NCI-H2171 (cell line): ENCODE measurements around the gene LMOD2.

Experiments
- DNase-seq: peaks from one replicate; lab custom pipeline; 2025; lab: John Stamatoyannopoulos, UW

The LMOD2 gene

GRCh38 chr7:123673137-123673732 is 17.6 kb downstream of the LMOD2 start:
- DNase-seq = no peak

GRCh38 chr7:123673752-123674398 is 18.2 kb downstream of the LMOD2 start:
- no peak for DNase-seq

DNA sequence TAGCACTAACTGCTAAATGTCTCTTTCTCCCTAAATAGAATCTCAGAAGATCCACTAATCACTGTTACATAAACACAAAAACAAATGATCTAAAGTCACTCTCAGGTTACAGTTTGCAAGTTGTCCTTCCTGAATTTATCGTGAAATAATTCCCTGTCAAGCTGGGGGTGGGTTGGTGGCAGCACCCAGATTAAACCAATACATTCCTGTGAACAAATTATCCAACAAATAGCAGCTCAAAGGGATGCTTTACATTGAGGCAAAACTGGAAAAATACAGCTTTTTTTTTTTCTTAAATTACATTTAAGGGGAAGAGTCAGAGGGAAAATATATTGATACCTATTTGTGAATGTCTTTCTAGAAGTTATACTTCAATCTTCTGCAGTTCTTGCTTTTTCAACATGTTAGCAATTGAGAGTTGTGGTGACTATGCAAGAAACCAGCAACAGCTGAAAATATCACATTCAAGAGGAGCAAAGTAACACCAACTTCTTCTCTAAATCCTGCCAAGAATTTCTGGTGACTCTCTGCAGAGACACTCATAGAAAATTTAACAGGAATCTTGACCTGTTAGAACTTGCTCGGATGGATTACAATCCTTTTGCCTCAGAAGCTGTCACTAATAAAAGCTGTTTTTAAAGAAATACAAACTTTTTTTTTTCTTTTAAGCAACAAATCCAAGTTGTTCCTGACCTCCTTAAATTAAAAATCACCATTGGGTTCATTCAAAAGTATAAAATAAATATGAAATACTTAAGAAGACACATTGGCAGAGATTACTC is 18.9 kb downstream of the LMOD2 start:
- no peak for DNase-seq

DNA sequence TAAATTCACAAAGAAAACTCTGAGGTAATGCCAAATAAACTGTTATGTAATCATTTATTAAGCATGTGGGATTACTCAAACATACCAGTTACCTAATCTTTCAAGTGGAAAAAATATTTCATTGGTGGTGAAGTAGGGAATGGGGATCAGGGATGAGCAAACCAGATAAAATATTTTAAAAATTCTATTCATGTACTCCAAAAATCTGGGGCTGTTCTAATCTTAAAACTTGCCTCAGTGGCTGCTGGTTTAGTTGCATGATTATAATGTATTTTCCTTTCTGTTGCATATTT is 19.5 kb downstream of the LMOD2 start:
- DNase-seq = no peak

- DNase-seq = no peak
These were observed 21.5 kb downstream of the LMOD2 start for GRCh38 chr7:123677061-123677715.

GRCh38 chr7:123679614-123680013 is 23.9 kb downstream of the LMOD2 start:
- no peak for DNase-seq

DNA sequence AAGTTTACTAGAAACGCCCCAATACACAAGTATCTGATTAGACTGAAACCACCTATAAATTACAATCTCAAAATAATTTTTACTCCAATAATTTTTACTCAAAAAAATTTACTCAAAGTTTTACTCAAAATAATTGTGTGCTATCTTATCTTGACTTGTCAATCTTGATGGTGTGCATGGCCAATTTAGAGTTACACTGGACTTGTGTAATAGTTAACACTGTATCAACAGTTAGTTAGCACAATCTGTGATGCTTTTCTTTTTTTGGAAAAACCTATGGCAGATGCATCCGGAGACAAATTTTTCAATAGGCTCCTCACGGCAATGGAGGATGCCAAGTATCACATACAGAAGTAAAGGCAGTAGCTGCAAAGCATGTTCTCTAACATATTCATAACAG is 24.9 kb downstream of the LMOD2 start:
- no peak for DNase-seq

DNA sequence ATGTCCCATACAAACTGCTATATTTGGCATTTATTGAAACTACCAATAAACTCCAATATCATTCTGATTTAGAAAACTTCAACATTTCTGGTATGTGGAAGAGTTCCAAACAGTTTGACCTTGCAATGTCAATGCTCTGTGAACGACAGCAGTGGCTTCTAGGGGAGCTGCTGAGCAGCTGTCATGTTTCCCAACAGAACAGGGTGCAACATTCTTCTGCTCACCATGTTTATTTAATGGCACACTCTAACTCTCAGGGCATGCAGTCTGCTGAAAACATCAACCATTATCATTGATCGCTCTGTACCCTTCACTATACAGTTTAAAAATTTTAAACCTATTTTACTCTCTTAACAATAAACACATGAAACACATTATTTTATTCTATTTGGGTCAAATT is 25.9 kb downstream of the LMOD2 start:
- no peak for DNase-seq

- peak; percentile 2 for DNase-seq
These were observed 27.0 kb downstream of the LMOD2 start for GRCh38 chr7:123682690-123683089.

DNA sequence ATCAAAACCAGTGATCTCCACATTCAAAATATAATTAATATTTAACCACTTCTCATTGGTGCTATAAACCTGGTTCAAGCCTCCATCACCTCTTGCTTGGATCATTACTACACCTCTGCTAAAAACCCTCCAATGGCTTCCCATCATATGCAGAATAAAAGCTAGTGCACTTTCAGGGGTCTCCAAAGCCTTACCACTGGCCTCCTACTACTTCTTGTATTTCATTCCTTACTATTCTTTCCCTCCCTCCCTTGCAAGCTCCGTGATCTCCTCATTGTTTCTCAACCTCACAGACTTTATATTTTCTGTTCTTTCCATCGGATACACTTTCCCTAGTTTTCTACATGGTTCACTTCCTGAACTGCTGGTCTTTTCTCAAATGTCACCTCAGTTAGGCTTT is 31.5 kb downstream of the LMOD2 start:
- no peak for DNase-seq

DNA sequence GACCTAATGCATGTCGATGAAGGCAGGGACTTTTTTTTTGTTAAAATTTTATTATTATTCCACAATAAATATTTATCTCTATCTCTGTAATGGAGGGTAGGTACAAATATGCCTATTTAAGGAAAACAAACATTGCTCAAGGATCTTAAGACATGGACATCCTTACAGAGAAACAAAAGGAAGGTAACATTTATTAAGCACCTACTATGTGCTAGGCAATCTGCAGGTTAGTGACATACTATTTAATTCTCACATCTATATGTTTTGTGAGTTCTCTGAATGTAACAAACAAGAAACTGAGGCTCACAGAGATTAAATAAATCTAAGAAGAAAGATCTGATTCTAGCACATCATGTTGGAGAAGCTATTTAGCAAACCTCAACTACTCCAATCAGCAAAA is 32.1 kb downstream of the LMOD2 start:
- no peak for DNase-seq

- no peak for DNase-seq
These were observed 33.6 kb downstream of the LMOD2 start for GRCh38 chr7:123689250-123689649.

GRCh38 chr7:123690550-123690949 is 34.9 kb downstream of the LMOD2 start:
- DNase-seq = no peak

DNA sequence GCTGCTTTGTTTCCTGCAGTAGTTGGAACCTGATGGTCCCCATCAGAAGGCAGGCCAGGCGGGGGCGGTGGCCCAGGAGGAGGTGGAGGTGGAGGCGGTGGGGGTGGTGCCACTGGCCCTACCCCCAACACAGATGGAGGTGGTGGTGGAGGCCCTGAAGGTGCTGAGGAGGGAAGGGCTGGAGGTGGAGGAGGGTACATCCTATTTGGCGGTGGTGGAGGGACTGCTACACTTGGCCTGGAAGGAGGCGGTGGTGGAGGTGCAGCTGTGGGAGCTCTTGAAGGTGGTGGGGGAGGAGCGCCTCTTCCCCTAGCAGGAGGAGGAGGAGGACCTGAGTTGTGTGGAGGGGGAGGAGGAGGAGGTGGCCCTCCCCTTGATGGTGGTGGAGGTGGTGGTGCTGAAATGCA is 36.8 kb downstream of the LMOD2 start:
- DNase-seq = no peak

DNA sequence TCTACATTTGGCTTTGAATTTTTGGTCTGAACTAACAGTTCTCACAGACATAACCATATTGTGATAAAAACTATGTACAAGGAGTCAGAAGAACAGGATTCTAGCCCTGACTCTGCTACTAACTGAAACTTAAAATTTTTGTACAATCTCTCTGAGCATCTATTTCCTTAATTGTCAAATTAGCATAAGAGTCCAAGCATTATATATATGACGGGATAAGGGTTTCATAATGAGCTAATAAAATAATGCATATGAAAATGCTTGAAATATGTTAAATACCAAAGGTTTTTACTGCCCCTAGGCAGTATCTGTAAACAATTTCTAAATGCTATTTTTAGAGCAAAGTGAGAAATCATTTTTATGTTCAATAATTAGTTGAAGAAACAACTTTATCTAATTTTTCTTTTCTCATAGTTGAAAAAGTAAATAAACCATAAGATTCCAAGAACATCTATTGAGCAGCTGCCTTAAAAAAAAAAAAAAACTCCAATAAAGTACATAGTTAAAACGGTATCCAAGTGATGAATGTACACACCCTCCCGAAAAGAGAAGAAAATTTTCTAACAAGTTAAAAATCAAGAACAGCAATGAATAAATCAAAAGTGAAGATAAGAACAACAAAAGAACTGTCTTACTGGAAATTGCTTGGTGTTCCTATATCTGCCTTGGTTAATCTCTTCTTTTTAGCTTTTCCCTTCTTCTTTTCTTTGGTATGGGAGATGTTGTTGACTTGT is 40.4 kb downstream of the LMOD2 start:
- no peak for DNase-seq

- DNase-seq = no peak
These were observed 49.7 kb downstream of the LMOD2 start for GRCh38 chr7:123705211-123705901.

DNA sequence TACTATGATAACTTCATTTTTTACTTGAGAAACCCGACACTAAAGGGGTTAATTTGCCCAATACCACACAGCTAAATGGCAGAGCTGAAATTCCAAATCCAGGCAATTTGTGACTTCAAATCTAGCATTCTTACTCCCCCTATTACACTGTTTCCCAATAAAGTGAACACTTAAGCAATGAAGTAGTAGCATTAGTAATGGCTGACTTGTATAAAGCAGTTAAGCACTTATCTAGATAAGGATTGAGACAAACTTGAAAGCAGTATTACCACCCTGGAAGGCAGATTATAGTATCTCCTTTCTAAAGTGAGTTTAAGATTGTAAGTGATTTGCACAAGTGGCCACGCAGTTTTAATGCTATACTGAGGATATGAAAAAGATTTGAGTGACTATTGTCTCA is 53.9 kb downstream of the LMOD2 start:
- no peak for DNase-seq

GRCh38 chr7:123710683-123711082 is 55.0 kb downstream of the LMOD2 start:
- no peak for DNase-seq

- no peak for DNase-seq
These were observed 56.2 kb downstream of the LMOD2 start for GRCh38 chr7:123711832-123712293.

DNA sequence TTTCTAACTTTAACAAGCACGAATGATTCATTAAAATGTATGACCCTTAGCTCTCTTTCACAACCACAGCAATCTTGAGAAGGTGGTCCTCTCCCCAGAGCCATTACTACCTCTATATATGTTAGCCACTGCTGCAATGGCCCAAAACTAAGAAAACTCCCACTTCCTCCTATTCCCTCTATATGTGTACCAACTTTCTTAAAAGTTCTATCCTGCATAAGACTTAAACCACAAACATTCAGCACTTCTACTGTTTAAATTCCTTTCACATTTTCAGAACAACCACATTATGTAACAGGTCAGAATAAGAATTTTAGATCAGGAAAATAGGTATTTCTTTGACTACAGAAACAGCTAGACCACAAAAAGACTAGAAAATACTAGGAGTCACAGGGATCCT is 57.0 kb downstream of the LMOD2 start:
- DNase-seq = no peak
